Loucy (cell line): Measurements from ENCODE around the gene PITPNB.

Experiments
- H2AFZ ChIP-seq: fragments of 200-600 bp; sonication (generic); 2 replicates; pipeline ENCODE4 v1.6.0; 2016; ENCODE audit warnings: antibody characterized with exemption, mild to moderate bottlenecking, low read length, moderate library complexity
- H3F3A ChIP-seq: fragments of 200-600 bp; 2 replicates; pipeline ENCODE4 v1.6.0; 2016; ENCODE audit warnings: antibody characterized with exemption, low read depth, mild to moderate bottlenecking
- H3K27me3 ChIP-seq: fragments of 200-600 bp; sonication (generic); 2 replicates; pipeline ENCODE4 v1.6.1; 2014; ENCODE audit warnings: low read length, mild to moderate bottlenecking; ENCODE audit not compliant: insufficient read depth, poor library complexity, severe bottlenecking
- H3K36me3 ChIP-seq: fragments of 200-600 bp; sonication (generic); 2 replicates; pipeline ENCODE4 v1.6.1; 2016; ENCODE audit warnings: low read length; ENCODE audit not compliant: insufficient read depth
- H3K4me1 ChIP-seq: fragments of 200-600 bp; sonication (generic); 2 replicates; pipeline ENCODE4 v1.5.1; 2014; ENCODE audit warnings: low read length, mild to moderate bottlenecking; ENCODE audit not compliant: insufficient read depth, poor library complexity, severe bottlenecking
- H3K4me2 ChIP-seq: fragments of 200-600 bp; sonication (generic); 2 replicates; pipeline ENCODE4 v1.6.0; 2014; ENCODE audit warnings: antibody characterized with exemption, low read length, low read depth, mild to moderate bottlenecking; ENCODE audit not compliant: poor library complexity, severe bottlenecking
- H3K4me3 ChIP-seq: fragments of 200-600 bp; sonication (generic); 2 replicates; pipeline ENCODE4 v1.5.1; 2014; ENCODE audit warnings: low read length, mild to moderate bottlenecking, mixed read lengths; ENCODE audit not compliant: poor library complexity, severe bottlenecking
- H3K79me2 ChIP-seq: fragments of 200-600 bp; sonication (generic); 2 replicates; pipeline ENCODE4 v1.6.1; 2014; ENCODE audit warnings: low read length; ENCODE audit not compliant: insufficient read depth
- H3K9ac ChIP-seq: fragments of 200-600 bp; sonication (generic); 2 replicates; pipeline ENCODE4 v1.6.0; 2014; ENCODE audit warnings: mild to moderate bottlenecking, low read depth, low read length, moderate library complexity; ENCODE audit not compliant: poor library complexity, severe bottlenecking
- H3K9me2 ChIP-seq: fragments of 200-600 bp; sonication (generic); replicated peaks from 2 replicates; pipeline ENCODE4 v1.6.1; 2016; ENCODE audit warnings: low read depth, low read length, mixed read lengths
- H3K9me3 ChIP-seq: fragments of 200-600 bp; sonication (generic); 2 replicates; pipeline ENCODE4 v1.6.1; 2014; ENCODE audit warnings: mild to moderate bottlenecking, antibody characterized with exemption, low read length, low read depth; ENCODE audit not compliant: insufficient read depth
- H4K20me1 ChIP-seq: fragments of 200-600 bp; sonication (generic); 2 replicates; pipeline ENCODE4 v1.6.0; 2014; ENCODE audit warnings: antibody characterized with exemption, low read length, mild to moderate bottlenecking; ENCODE audit not compliant: insufficient read depth, poor library complexity, severe bottlenecking
- CTCF ChIP-seq: fragments of 200-600 bp; sonication (generic); conservative IDR thresholded peaks from 2 replicates; pipeline ENCODE4 v1.5.1; 2014; ENCODE audit warnings: mild to moderate bottlenecking, antibody characterized with exemption, low read length
- EZH2phosphoT487 ChIP-seq: fragments of 200-600 bp; IDR thresholded peaks from 2 replicates; pipeline ENCODE4 v1.6.1; 2018; ENCODE audit warnings: antibody characterized with exemption, mild to moderate bottlenecking, moderate library complexity, borderline replicate concordance

Gene PITPNB

GRCh38 chr22:27827604-27828587, 91.2 kb downstream of the PITPNB start:
- no peak overlapping the region for H3K4me2 ChIP-seq
- no peak for TF ChIP-seq CTCF
- TF ChIP-seq EZH2phosphoT487 = no peak
- no peaks in the 10 kb centered on the region for H3K36me3 ChIP-seq
- no peaks in the 10 kb centered on the region for H3K4me1 ChIP-seq
- H3K27me3 ChIP-seq = no peaks in the 10 kb centered on the region
- no peaks in the 10 kb centered on the region for H3K9me2 ChIP-seq
- no peak overlapping the region for H3K9ac ChIP-seq
- H3K79me2 ChIP-seq = no peaks in the 10 kb centered on the region
- H3F3A ChIP-seq = no peaks in the 10 kb centered on the region
- no peak overlapping the region for H3K4me3 ChIP-seq
- H2AFZ ChIP-seq = no peak overlapping the region
- no peaks in the 10 kb centered on the region for H4K20me1 ChIP-seq
- H3K9me3 ChIP-seq = no peaks in the 10 kb centered on the region

GRCh38 chr22:27825174-27825573, 93.9 kb downstream of the PITPNB start:
- H3K4me3 ChIP-seq = no peak overlapping the region
- no peaks in the 10 kb centered on the region for H3K4me1 ChIP-seq
- H3K79me2 ChIP-seq = no peaks in the 10 kb centered on the region
- no peak overlapping the region for H3K4me2 ChIP-seq
- no peaks in the 10 kb centered on the region for H3K36me3 ChIP-seq
- no peaks in the 10 kb centered on the region for H3K27me3 ChIP-seq
- H3K9me3 ChIP-seq = no peaks in the 10 kb centered on the region
- H3K9ac ChIP-seq = no peak overlapping the region
- H3K9me2 ChIP-seq = no peaks in the 10 kb centered on the region
- no peaks in the 10 kb centered on the region for H4K20me1 ChIP-seq
- H3F3A ChIP-seq = no peaks in the 10 kb centered on the region
- TF ChIP-seq CTCF = peak; percentile 74
- no peak for TF ChIP-seq EZH2phosphoT487
- no peak overlapping the region for H2AFZ ChIP-seq

- no peak for TF ChIP-seq EZH2phosphoT487
- no peak for TF ChIP-seq CTCF
- H3K36me3 ChIP-seq = no peaks in the 10 kb centered on the region
- H3K4me1 ChIP-seq = no peaks in the 10 kb centered on the region
- no peaks in the 10 kb centered on the region for H3K9me2 ChIP-seq
- H3K27me3 ChIP-seq = no peaks in the 10 kb centered on the region
- no peaks in the 10 kb centered on the region for H4K20me1 ChIP-seq
- no peak overlapping the region for H3K4me2 ChIP-seq
- no peak overlapping the region for H3K9ac ChIP-seq
- H3K79me2 ChIP-seq = no peaks in the 10 kb centered on the region
- no peaks in the 10 kb centered on the region for H3K9me3 ChIP-seq
- H3F3A ChIP-seq = no peaks in the 10 kb centered on the region
- no peak overlapping the region for H2AFZ ChIP-seq
- no peak overlapping the region for H3K4me3 ChIP-seq
Measured at GRCh38 chr22:27823221-27823620, 95.8 kb downstream of the PITPNB start.
